A549 (cell line): ENCODE data around the gene SORL1. TPM values are rescaled to one million over a fixed set of nuclear protein-coding genes. Genes with fewer than 3 reads are reported as not detected.

Experiments used
- ATAC-seq, 2 experiments: fragments of 200-7000 bp in 1 of 2; fragments of >200 bp in 1 of 2; cut with Nextera tagmentation in 1 of 2; cut with Tn5 transposase in 1 of 2; 3 replicates each; pipeline versions ENCODE4 v1.8.0 to v1.9.1; 2018 to 2020; ENCODE audit warnings: mild to moderate bottlenecking in 1 of 2, moderate library complexity in 1 of 2
- CTCF ChIA-PET: fragments of 300-600 bp; sonication (Branson Sonifier 250); formaldehyde crosslinking; extraction: SDS; loops from one replicate; lab custom pipeline; 2021; ENCODE audit warnings: antibody characterized with exemption, inconsistent platforms; lab: Yijun Ruan, JAX
- POLR2A ChIA-PET: fragments of 350-600 bp; formaldehyde crosslinking; extraction: SDS; loops from one replicate; lab custom pipeline; 2021; ENCODE audit warnings: antibody characterized with exemption, inconsistent platforms; lab: Yijun Ruan, JAX
- DNase-seq, 2 experiments: peaks; one replicate each; pipeline versions ENCODE4 v3.0.0 to v3.0.0-alpha.2; 2011 to 2016; ENCODE audit warnings: low read depth in 1 of 2, low spot score in 1 of 2
- FAIRE-seq: peaks from 2 replicates; lab custom pipeline; 2011; peaks lifted over from hg19 to GRCh38; lab: Jason Lieb, UNC
- H3K27ac ChIP-seq, 2 experiments: fragments of >200 bp; sonication (Bioruptor Twin); formaldehyde crosslinking; 3 replicates each; pipeline ENCODE4 v1.5.1; 2016 to 2017
- H3K4me1 ChIP-seq: fragments of >200 bp; sonication (Bioruptor Twin); formaldehyde crosslinking; 3 replicates; pipeline ENCODE4 v1.6.1; 2016
- H3K4me2 ChIP-seq: fragments of >200 bp; sonication (Bioruptor Twin); formaldehyde crosslinking; 3 replicates; pipeline ENCODE4 v1.6.1; 2016
- H3K4me3 ChIP-seq: fragments of >200 bp; sonication (Bioruptor Twin); formaldehyde crosslinking; 3 replicates; pipeline ENCODE4 v1.5.1; 2016
- H3K9me3 ChIP-seq: fragments of >200 bp; sonication (Bioruptor Twin); formaldehyde crosslinking; 3 replicates; pipeline ENCODE4 v1.6.1; 2016
- ATOH8 ChIP-seq: fragments of 250-450 bp; sonication (Bioruptor Pico); IDR thresholded peaks from 2 replicates; pipeline ENCODE4 v1.5.0; 2020; ENCODE audit warnings: low read depth, mild to moderate bottlenecking, moderate library complexity
- BHLHE40 ChIP-seq: IDR thresholded peaks from 2 replicates; pipeline ENCODE4 v1.6.1; 2012; ENCODE audit warnings: low read depth, low read length, inconsistent platforms
- CHD2 ChIP-seq: fragments of 150-350 bp; IDR thresholded peaks from 2 replicates; pipeline ENCODE4 v1.6.1; 2014; ENCODE audit warnings: low read length; ENCODE audit not compliant: partially characterized antibody
- CHD4 ChIP-seq: fragments of 200-600 bp; sonication (generic); IDR thresholded peaks from 2 replicates; pipeline ENCODE4 v1.6.1; 2016; ENCODE audit warnings: antibody characterized with exemption, mild to moderate bottlenecking, borderline replicate concordance
- EHF ChIP-seq: fragments of 250-450 bp; sonication (Bioruptor Pico); IDR thresholded peaks from 2 replicates; pipeline ENCODE4 v1.5.0; 2020; ENCODE audit warnings: mild to moderate bottlenecking
- EP300 ChIP-seq, 2 experiments: fragments of >200 bp; sonication (Bioruptor Twin); formaldehyde crosslinking; IDR thresholded peaks; 2 replicates in 1 of 2; 3 replicates in 1 of 2; pipeline ENCODE4 v1.6.1; 2016 to 2017
- FOSL2 ChIP-seq, 2 experiments: fragments of 450-650 bp in 1 of 2; fragments of >200 bp in 1 of 2; sonication (Bioruptor Twin) in 1 of 2; formaldehyde crosslinking; IDR thresholded peaks; 2 replicates each; pipeline versions ENCODE4 v1.5.0 to v1.6.1; 2016 to 2020; ENCODE audit warnings: mild to moderate bottlenecking in 1 of 2, moderate library complexity in 1 of 2
- HDAC2 ChIP-seq: fragments of 200-600 bp; sonication (generic); IDR thresholded peaks from 2 replicates; pipeline ENCODE4 v1.6.1; 2016
- HEYL ChIP-seq: fragments of 250-450 bp; sonication (Bioruptor Pico); IDR thresholded peaks from 2 replicates; pipeline ENCODE4 v1.8.0; 2021; ENCODE audit warnings: mild to moderate bottlenecking, moderate library complexity
- JUNB ChIP-seq: fragments of >200 bp; sonication (Bioruptor Twin); formaldehyde crosslinking; IDR thresholded peaks from 2 replicates; pipeline ENCODE4 v1.6.1; 2016
- KDM1A ChIP-seq: fragments of 200-600 bp; sonication (generic); IDR thresholded peaks from 2 replicates; pipeline ENCODE4 v1.6.1; 2016; ENCODE audit warnings: low read depth, mild to moderate bottlenecking
- NFE2L2 ChIP-seq: fragments of 150-350 bp; conservative IDR thresholded peaks from 2 replicates; pipeline ENCODE4 v1.6.1; 2014; ENCODE audit warnings: low read length
- NPAS2 ChIP-seq: fragments of 250-450 bp; sonication (Bioruptor Pico); IDR thresholded peaks from 2 replicates; pipeline ENCODE4 v1.8.0; 2022; ENCODE audit warnings: mild to moderate bottlenecking, moderate library complexity, borderline replicate concordance
- PHF8 ChIP-seq: fragments of 200-600 bp; sonication (generic); IDR thresholded peaks from 2 replicates; pipeline ENCODE4 v1.6.1; 2016; ENCODE audit warnings: low read depth, mild to moderate bottlenecking, antibody characterized with exemption, moderate library complexity, borderline replicate concordance
- RAD21 ChIP-seq, 2 experiments: fragments of >200 bp in 1 of 2; sonication (Bioruptor Twin) in 1 of 2; formaldehyde crosslinking in 1 of 2; IDR thresholded peaks in 1 of 2; conservative IDR thresholded peaks in 1 of 2; 2 replicates in 1 of 2; 3 replicates in 1 of 2; pipeline ENCODE4 v1.6.1; 2012 to 2018; ENCODE audit warnings: inconsistent platforms in 1 of 2
- RNF2 ChIP-seq: fragments of 200-600 bp; sonication (generic); IDR thresholded peaks from 2 replicates; pipeline ENCODE4 v1.6.1; 2016; ENCODE audit warnings: low read depth, mild to moderate bottlenecking, antibody characterized with exemption, moderate library complexity, borderline replicate concordance
- SREBF2 ChIP-seq: fragments of 450-650 bp; IDR thresholded peaks from 2 replicates; pipeline ENCODE4 v1.6.1; 2014; ENCODE audit warnings: mild to moderate bottlenecking, moderate library complexity
- ZC3H11A ChIP-seq: fragments of 450-650 bp; IDR thresholded peaks from 2 replicates; pipeline ENCODE4 v1.6.1; 2014; ENCODE audit warnings: antibody characterized with exemption, mild to moderate bottlenecking
- ZNF302 ChIP-seq: fragments of 250-450 bp; sonication (Bioruptor Pico); IDR thresholded peaks from 2 replicates; pipeline ENCODE4 v1.9.0; 2021; ENCODE audit warnings: inconsistent platforms, mild to moderate bottlenecking, moderate library complexity
- WGBS: methylation state at CpG from one replicate; pipeline ENCODE4 v1.1.6; 2017; ENCODE audit errors: missing lambda C conversion rate; 5-methylcytosine and 5-hydroxymethylcytosine counted together
- polyA plus RNA-seq, 4 experiments: library from polyadenylated mRNA; depleted of rRNA in 3 of 4; stranded (reverse); fragments of >200 nt; fragmentation: RNase III in 1 of 4; extraction: RNeasy Plus Mini Kit Qiagen cat#74134 plus additional on column Dnase treatment in 1 of 4; gene quantifications; 2 replicates in 3 of 4; 3 replicates in 1 of 4; pipeline ENCODE4 v1.2.3, GENCODE V29; 2011 to 2017
- TF ChIP-seq, protein P1 (sequence below): fragments of 250-450 bp; sonication (Bioruptor Pico); IDR thresholded peaks from 2 replicates; pipeline ENCODE4 v1.5.0; 2021; ENCODE audit warnings: mild to moderate bottlenecking, moderate library complexity, borderline replicate concordance
- TF ChIP-seq, protein P2 (sequence below): fragments of 450-650 bp; IDR thresholded peaks from 2 replicates; pipeline ENCODE4 v1.6.1; 2014; ENCODE audit warnings: antibody characterized with exemption

The SORL1 gene
- polyA plus RNA-seq, 2 of the 4 experiments (the other 2 are of a cell fraction) = 0.45 to 3.8 TPM

DNA sequence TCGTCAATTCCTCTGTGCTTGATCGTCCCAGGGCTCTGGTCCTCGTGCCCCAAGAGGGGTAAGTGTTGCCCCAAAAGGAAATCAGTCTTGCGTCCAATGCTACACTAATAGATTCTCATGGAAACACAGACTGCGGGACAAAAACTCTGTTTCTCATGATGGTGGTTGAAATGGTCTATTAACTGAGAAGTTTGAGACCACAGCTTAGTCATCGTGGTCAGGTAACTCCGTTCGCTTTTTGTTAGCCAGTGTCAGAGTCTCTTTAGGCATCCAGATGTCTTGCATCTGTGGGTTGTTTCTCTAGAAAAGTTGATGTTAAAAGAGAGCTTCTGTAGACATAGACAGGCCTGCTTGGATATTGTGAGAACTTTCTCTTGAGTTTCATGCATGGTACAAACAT lies 105.2 kb downstream of the SORL1 start:
- H3K4me3 ChIP-seq = no peak overlapping the region
- 63% methylated on average over 8 of the region's 8 CpGs for WGBS
- no peak for DNase-seq
- no peak for TF ChIP-seq ZNF302 (CRISPR knock-in tag)
- no peak for TF ChIP-seq ATOH8 (CRISPR knock-in tag)
- no peak for TF ChIP-seq FOSL2 (IDR thresholded peaks at IDR 0.05)
- TF ChIP-seq FOSL2 (CRISPR knock-in tag; IDR thresholded peaks at IDR 0.05) = no peak
- no peak for TF ChIP-seq RNF2
- TF ChIP-seq CHD4 = no peak
- no peak for TF ChIP-seq KDM1A
- TF ChIP-seq, protein P1, sequence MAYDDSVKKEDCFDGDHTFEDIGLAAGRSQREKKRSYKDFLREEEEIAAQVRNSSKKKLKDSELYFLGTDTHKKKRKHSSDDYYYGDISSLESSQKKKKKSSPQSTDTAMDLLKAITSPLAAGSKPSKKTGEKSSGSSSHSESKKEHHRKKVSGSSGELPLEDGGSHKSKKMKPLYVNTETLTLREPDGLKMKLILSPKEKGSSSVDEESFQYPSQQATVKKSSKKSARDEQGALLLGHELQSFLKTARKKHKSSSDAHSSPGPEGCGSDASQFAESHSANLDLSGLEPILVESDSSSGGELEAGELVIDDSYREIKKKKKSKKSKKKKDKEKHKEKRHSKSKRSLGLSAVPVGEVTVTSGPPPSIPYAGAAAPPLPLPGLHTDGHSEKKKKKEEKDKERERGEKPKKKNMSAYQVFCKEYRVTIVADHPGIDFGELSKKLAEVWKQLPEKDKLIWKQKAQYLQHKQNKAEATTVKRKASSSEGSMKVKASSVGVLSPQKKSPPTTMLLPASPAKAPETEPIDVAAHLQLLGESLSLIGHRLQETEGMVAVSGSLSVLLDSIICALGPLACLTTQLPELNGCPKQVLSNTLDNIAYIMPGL (CRISPR knock-in tag) = no peak
- TF ChIP-seq EHF (CRISPR knock-in tag) = no peak
- TF ChIP-seq HEYL (CRISPR knock-in tag) = no peak
- no peak for TF ChIP-seq NPAS2 (CRISPR knock-in tag)
- TF ChIP-seq, protein P2, sequence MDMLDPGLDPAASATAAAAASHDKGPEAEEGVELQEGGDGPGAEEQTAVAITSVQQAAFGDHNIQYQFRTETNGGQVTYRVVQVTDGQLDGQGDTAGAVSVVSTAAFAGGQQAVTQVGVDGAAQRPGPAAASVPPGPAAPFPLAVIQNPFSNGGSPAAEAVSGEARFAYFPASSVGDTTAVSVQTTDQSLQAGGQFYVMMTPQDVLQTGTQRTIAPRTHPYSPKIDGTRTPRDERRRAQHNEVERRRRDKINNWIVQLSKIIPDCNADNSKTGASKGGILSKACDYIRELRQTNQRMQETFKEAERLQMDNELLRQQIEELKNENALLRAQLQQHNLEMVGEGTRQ = no peak
- no peak for TF ChIP-seq PHF8
- no peak for TF ChIP-seq SREBF2
- TF ChIP-seq RAD21 (conservative IDR thresholded peaks at IDR 0.05 in 1 of 2, IDR thresholded peaks at IDR 0.05 in 1 of 2) = no peak
- no peak for TF ChIP-seq JUNB
- CTCF ChIA-PET = no interaction called here
- no peak overlapping the region for H3K27ac ChIP-seq
- no peaks in the 10 kb centered on the region for H3K4me1 ChIP-seq
- POLR2A ChIA-PET = no interaction called here
- no peak for FAIRE-seq
- H3K4me2 ChIP-seq = no peak overlapping the region
- ATAC-seq = no peak
- H3K9me3 ChIP-seq = no peaks in the 10 kb centered on the region

GRCh38 chr11:121559606-121560200 lies 107.6 kb downstream of the SORL1 start:
- no peaks in the 10 kb centered on the region for H3K4me1 ChIP-seq
- no peak overlapping the region for H3K4me3 ChIP-seq
- WGBS = 88% methylated on average over 6 of the region's 6 CpGs
- POLR2A ChIA-PET = no interaction called here
- CTCF ChIA-PET = no interaction called here
- FAIRE-seq = no peak
- TF ChIP-seq ZC3H11A = no peak
- no peak for TF ChIP-seq NFE2L2
- no peak for DNase-seq
- no peak overlapping the region for H3K27ac ChIP-seq
- ATAC-seq = no peak
- H3K4me2 ChIP-seq = no peak overlapping the region
- H3K9me3 ChIP-seq = no peaks in the 10 kb centered on the region

GRCh38 chr11:121560236-121560635 lies 108.1 kb downstream of the SORL1 start:
- DNase-seq = no peak
- H3K4me3 ChIP-seq = no peak overlapping the region
- H3K27ac ChIP-seq = no peak overlapping the region
- ChIA-PET CTCF (interaction anchor here (0.8 kb wide), 1 partner anchor 31 kb away, joined by 3 read pairs; no protein-coding TSS in a partner anchor), POLR2A (no interaction called here)
- FAIRE-seq = no peak
- no peak for ATAC-seq
- H3K4me2 ChIP-seq = no peak overlapping the region
- no peaks in the 10 kb centered on the region for H3K4me1 ChIP-seq
- TF ChIP-seq CHD2 (no peak), HDAC2 (no peak), BHLHE40 (no peak), EP300 (IDR thresholded peaks at IDR 0.05) (no peak)
- TF ChIP-seq, protein P2 = no peak
- TF ChIP-seq, protein P1 (CRISPR knock-in tag) = no peak
- H3K9me3 ChIP-seq = no peaks in the 10 kb centered on the region
